Inflammatory macrophage treated with lipopolysaccharide for 1 hour (primary cell): Measurements from ENCODE around the gene CBLN3.

ENCODE experiments used
- DNase-seq, 2 donors: peaks; one replicate each; pipeline ENCODE4 v3.0.0-alpha.2; 2020 to 2022

Gene CBLN3

GRCh38 chr14:24378981-24379906, 50.2 kb downstream of the CBLN3 start:
- no peak for DNase-seq

- DNase-seq = no peak
Measured at GRCh38 chr14:24378327-24378726, 51.1 kb downstream of the CBLN3 start.

- DNase-seq = no peak
Measured at GRCh38 chr14:24377657-24378056, 51.8 kb downstream of the CBLN3 start.

GRCh38 chr14:24377126-24377525, 52.3 kb downstream of the CBLN3 start:
- no peak for DNase-seq
